GM18499 (cell line): ENCODE measurements around the gene MYD88.
"Not testable (repeated sequence)": the region's sequence is repeated elsewhere in the genome, so short reads cannot be mapped to it uniquely, and the experiment has no call there.

Experiments
- ATAC-seq: cut with Tn5 transposase; IDR thresholded peaks from one replicate; pipeline ENCODE4 v1.9.1; 2021; ENCODE audit warnings: moderate number of reproducible peaks; ENCODE audit not compliant: insufficient read depth, unreplicated experiment

MYD88 gene

DNA sequence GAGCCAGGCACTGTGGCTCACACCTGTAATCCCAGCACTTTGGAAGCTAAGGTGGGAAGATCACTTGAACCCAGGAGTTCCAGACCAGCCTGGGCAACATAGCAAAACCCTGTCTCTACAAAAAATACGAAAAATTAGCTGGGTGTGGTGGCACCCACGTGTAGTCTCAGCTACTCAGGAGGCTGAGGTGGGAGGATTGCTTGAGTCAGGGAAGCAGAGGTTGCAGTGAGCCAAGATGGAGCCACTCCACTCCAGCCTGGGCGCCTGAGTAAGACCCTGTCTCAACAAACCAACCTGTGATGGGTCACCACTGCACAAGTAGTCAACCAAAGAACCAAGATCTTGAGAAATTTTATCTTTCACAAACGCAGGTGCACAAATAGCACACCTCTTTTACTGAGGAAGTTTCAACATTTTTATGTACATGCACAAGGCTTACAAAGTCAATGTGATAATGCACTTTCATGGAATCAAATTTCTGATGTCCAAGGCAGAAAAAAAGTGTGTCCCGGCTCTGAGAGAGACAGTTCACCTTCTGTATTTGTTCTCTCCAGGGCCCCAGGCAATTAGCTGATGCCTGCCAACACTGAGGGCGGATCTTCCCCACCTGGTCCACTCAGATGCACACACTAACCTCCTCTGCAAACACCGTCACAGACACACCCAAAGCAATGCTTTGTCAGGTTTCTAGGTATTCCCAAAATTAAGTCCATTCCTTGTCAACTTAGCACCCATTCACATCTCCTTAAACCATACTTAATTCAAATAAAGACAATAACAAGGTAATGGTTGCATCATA lies 13.9 kb upstream of the MYD88 start:
- no peak for ATAC-seq

DNA sequence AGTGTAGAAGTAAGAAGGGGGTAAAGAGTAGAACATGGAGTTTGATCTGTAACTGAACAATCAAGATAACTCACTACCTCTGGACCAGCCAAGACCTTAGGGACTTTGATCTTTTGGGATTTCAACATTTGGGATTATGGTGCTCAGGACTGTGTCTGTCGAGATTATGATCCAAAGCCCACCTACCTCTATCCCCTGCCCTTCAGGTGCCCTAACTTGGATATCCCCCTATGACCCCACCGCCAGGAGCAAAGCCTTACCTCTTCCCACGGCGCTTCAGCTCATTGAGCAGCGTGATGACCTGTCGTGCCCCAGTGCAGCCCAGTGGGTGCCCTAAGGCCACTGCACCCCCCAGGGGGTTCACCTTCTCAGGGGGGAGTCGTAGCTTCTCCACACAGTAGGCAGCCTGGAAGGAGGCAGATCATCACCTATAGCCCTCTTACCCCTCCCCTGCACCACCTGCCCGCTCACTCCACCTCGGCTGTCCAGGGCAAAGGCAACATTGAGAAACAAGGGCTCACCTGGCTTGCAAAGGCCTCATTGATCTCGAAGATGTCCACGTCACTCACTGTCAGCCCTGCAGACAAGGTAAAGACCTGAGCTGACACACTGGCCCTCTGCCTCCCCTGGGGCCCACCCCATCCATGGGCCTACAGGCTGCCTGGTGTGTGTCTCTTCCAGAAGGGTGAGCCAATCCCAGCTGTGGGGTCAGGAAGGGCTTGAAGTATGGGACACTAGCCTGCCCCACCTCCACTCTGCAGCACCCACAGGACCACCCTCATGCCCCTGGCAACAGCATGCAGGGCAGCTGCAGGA lies 12.9 kb upstream of the MYD88 start:
- no peak for ATAC-seq

DNA sequence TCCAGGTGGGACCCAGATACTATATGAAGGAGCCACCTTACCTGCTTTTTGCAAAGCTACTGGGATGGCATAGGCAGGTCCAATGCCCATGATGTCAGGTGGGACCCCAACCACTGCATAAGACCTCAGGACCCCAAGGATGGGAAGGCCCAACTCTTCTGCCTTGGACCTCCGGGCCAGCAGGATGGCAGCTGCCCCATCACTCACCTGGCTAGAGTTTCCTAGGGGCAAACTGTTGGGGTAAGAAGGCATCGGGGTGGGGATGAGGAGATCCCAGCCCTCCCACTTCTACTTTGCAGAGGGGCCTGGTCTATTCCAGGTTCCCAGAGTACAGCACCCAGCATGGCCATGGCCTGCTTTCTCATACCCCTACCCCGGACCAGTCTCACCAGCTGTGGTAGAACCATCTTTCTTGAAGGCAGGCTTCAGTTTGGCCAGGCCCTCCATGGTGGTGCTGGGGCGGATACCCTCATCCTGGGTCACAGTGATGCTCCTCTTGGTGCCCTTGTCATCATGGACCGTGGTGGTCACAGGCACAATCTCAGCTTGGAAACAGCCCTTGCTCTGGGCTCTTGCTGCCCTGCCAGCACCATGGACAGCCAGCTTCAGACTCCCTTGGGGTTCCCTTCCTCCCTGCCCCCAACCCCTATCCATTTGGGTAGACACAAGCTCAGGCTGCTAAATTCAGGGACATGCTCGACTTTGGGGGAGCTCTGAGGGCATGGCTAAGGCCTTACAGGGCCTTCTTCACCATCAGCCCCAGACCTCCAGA lies 12.2 kb upstream of the MYD88 start:
- ATAC-seq, result no peak

DNA sequence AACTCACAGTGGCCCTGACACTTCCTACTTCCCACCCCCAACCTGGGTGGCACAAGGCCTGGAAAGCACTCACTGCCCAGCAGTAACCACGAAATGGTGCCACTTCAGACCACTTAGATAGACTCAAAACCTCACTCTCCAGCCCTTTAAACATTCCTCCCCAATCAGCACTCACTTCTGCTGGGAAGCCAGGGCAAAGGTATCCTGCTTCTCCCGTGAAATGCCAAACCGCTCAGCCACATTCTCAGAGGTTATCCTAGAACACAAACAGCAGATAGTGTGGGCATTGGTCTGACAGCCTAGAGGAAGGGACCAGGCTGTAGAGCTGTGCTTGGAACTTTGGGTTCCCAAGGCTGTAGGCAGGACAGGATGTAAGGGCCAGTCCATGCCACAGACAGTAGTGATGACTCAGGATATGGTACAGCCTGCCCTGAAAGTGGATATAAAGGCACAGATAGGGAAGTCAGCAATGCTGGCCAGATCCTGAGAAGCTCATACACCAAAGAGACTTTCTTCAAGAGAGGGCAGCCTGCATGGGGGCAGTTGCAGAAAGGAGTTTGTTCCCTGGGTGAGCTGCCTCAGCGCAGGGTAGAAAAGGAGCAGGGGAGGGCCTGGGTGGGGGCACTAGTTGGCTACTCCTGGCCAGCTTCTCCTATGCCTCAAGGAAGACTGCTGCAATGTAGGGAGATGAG lies 10.7 kb upstream of the MYD88 start:
- no peak for ATAC-seq

DNA sequence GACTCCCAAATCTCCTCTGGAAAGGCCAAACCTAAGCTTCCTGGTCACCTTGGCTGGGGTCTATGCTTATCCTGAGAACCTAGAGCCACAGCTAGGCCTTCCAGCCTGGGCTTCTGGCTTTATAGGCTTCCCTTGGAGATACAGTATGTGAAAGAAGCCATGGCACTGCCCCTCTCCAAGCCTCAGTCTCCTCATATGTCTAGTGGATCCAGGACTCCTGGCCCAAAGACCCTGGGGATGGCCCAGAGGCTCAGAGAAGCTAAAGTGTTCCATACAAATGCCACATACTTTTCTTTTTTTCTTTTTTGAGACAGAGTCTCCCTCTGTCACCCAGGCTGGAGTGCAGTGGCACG lies 10.2 kb upstream of the MYD88 start:
- ATAC-seq, result no peak

DNA sequence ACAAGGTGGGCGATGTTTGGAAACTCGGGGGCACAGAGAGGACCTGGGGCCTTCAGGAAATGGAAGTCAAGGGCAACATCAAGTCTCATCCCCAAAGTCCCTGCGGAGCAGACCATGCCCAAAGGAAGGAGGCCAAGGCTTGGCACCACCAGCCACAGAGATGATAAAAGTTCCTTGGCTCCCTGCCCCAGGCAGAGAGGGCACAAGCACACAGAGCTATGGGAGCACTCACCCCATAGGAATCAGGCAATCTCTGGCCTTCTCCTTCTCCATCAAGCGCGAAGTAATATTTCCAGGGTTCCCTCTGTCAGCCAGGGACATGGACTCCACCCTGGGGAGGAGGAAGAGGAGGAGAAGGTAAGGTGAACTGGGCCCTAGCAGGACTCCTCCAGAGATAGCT lies 9.4 kb upstream of the MYD88 start:
- no peak for ATAC-seq

DNA sequence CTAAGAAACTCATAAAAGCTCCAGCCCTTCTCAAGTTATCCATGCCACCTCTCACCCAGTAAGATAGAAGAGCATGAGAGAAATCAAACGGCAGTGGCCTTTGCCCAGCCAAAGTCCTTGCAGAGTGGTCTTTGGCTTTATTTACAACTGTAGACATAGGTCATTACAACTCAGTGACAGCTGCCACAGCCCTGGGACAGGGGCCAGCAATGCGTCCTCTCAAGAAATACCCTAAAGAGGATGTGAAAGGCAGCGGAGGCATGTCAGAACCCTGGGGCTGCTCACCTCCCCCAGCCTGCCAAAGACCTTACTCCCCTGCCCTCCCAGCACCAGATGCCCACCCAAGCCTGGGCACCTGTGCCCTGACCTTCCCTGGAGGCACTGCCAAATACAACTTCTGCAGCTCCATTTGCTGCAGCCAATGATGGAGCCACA lies 7.8 kb upstream of the MYD88 start:
- no peak for ATAC-seq

DNA sequence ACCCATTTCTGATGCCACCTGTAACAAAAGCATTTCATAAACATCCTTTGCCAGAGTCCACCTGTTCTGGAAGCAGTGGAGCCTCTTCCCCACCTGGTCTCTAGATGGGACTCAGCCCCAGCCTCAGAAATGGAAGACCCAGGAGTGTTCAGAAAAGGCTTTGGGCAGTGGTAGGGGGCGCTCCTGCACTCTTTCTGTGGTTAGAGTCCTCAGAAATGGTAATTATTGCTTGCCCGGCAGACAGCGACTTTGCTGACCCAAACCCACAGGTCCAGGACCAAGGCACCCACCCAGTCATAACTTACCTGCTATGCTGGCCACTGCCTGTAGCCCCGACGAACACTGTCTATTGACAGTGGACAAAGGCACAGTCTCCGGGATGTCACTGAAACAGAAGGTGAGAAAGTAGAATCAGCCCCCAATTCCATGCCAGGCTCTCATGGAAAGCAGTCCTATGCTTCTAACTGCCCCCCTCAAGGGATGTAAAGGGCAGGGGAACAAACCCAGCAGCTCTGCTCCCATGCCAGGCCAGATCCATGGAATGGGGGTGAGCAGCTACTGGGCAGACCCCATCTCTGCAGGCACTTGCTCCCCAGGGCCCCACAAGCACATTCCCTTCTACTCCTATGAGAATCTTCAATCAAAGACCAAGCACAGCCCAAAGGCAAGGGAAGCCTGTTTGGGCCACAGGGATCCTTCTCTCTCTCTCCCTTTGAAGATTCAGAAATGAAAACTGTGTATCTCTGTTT lies 6.7 kb upstream of the MYD88 start:
- no peak for ATAC-seq

DNA sequence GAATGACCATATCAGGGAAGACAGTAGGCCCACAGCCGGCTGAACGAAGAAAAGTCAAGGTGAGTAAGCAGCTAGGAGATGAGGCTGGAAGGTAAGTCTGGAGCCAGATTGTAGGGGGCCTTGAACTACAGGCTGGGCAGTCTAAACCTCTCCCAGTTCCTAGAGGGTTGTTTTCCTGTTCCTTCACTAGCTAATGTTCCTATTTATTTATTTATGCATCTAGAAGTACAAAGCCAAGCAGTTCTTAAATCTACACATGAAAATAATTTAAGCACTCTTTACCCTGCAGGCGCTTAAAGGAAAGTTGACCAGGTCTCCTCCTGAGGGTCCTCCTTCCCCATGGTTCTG lies 5.3 kb upstream of the MYD88 start:
- no peak for ATAC-seq

DNA sequence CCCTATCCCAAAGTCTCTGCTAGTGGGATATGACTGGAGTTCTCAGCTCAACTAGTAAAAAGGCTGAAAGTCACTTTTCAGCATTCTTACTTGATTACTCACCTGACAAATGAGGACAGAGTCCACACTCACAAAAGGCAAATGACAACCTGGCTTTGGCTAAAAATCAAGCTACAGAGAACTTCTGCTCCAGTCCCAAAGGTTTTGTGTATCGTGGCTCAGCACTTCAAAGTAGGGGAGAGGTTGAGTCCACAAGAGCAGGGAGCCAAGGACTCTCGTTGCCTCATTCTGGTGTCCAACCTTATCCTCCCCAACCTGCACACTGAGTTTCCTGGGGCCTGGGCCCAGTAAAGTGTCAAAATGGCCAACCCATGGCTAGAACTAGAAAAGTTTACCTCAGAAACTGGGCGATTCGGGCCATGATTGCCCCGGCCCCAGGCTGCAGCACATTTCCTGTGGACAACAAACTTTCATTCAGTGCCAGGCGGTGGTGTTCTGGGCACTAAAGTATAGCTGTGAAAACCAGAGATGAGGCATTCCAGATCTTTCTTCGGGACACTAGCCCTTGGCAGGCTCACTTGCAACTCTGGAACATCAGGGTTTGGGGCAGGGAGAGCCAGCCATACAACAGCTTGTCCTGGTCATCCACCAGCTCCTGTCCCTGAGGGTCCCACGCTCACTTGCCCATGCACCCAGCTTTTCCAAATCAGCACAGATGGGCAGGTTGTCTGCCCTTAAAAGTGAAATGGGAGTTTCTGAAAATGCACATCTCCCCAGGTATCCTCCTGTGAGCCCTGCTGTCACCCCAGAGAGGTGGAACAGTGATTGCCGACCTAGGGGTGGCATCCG lies 4.7 kb upstream of the MYD88 start:
- no peak for ATAC-seq

DNA sequence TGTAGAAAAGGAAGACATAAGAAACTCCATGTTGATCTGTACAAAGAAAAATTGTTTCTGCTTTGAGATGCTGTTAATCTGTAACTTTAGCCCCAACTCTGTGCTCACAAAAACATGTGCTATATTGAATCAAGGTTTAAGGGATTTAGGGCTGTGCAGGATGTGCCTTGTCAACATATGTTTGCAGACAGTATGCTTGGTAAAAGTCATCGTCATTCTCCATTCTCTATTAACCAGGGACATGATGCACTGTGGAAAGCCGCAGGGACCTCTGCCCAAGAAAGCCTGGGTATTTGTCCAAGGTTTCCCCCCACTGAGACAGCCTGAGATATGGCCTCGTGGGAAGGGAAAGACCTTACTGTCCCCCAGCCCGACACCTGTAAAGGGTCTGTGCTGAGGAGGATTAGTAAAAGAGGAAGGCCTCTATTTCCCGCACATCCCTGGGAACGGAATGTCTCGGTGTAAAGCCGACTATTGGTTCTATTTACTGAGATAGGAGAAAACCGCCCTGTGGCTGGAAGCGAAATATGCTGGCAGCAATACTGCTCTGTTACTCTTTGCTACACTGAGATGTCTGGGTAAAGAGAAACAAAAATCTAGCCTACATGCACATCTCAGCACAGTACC lies 3.8 kb upstream of the MYD88 start:
- not testable (repeated sequence) for ATAC-seq

DNA sequence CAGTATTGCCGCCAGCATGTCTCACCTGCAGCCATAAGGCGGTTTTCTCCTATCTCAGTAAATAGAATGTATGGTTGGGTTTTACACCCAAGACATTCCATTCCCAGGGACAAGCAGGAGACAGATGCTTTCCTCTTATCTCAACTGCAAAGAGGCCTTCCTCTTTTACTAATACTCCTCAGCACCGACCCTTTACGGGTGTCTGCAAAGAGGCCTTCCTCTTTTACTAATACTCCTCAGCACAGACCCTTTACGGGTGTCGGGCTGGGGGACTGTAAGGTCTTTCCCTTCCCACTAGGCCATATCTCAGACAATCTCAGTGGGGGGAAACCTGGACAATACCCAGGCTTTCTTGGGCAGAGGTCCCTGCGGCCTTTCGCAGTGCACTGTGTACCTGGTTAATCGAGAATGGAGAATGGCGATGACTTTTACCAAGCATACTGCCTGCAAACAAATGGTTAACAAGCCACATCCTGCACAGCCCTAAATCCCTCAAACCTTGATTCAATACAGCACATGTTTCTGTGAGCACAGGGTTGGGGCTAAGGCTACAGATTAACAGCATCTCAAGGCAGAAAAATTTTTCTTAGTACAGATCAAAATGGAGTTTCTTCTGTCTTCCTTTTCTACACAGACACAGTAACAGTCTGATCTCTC lies 2.7 kb upstream of the MYD88 start:
- not testable (repeated sequence) for ATAC-seq

DNA sequence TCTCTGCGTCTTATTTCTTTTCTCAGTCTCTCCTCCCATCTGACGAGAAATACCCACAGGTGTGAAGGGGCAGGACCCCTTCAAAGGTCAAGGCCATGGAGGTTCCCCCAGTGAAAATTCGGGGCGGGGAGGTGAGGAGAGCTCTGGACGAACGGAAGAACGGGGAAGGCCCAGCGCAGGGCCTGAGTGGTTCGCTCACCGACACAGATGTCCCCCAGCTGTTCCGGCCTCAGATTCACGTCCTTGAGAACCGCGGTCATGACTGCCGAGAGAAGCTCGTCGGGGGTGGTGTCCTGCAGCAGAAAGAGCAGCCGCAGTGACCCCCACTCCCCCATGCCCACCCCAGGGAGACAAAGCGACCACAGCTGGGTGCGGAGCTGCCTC lies 2.1 kb upstream of the MYD88 start:
- ATAC-seq, result no peak

DNA sequence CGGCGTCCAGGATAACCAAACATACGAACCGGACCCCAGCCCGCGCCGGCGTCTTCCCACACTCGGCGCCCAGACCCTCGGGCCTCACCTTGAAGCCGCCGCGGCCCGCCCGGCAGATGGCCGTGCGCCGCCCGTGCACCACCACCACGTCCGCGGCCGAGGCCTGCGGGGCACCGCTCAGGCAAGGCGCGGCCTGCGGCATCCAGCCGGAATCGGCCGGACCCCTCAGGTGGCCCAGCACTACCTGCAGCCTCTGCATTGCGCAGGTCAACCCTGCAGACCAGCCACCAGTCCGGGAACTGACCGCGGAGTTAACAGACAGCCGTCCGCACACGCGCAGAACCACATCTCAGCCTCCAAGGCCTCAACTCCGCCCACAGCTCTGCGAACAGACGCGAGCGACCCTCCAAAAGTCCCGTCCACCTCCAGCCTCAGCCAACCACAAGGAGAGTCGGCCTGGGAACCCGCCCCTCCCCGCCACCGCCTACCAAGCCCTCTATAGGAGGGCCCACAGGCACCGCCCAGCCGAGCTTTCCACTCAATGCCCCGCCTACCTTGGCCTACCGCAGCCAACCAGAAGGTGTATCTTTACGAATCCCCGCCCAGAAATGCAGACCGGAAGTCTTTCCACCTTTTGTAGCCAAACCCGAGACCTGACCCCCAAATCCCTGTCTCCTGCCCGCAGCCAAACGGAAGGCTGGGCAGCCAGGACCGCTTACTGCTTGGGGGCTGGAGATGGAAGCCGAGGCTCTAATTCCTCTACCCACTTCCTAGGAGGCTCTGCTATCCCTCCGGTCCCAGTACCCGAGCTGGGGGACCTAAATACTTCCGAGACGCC lies 1.5 kb upstream of the MYD88 start, which contains the start of gene ACAA1:
TSS of gene ACAA1 (minus strand) at position 351 of the 838 bp plus-strand sequence. CDS start at position 259, 92 bp downstream.
- peak; percentile 84 for ATAC-seq

DNA sequence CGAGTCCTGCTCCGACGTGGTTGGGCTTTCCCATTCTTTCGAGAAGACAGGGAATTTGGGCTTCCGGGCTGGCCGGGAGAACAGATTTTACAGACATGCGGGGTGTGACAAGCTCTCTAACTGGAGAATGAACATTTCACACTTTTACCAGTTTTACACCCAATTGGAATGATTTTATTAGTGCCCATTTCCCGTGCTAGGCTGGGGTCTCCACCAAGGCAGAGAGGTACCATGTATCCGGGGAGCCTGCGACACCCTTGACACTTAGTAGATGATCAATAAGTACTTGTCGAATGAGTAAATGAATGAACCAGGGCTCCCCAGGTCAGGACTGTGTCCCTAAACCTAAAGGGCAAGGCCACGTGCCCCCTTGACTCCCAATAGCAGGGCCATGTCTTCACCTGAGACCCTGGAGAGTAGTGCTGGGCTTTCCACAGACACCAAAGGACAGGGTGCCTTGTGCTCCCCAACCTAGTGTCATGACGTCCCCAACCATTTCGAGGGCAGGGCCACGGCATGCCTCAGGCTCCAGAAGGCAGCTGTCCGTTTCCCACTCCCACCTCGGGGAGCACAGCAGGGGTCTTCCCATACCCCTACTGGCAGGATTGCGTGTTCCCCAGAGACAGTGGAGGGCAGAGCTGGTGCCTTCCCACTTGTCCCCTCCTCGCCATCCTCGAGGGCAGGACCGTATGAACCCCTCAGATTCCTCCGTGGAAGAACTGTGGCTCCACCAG lies 679 bp upstream of the MYD88 start:
- no peak for ATAC-seq

DNA sequence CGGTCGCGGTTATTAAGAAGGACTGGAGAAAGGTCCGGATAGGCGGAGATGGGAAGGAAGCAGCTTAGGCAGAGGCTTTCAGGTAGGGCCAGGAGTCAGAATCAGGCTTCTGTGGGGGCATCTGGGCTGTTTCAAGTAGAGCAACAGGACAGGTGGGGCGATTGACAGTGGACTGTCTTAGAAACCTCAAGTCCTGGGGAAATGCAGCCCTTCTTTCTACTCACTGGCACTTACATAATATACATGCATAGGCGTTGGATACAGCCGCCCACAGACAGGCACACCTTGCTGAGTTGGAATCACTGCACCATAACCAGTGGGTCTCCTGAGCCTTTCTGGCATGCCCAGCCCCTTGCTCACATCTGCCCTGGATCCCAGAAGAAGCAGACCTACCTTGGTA lies 730 bp downstream of the MYD88 start:
- ATAC-seq, result no peak
